Calu3 (cell line): ENCODE data around the gene MBNL1. TPM values are rescaled to one million over a fixed set of nuclear protein-coding genes. Genes with fewer than 3 reads are reported as not detected.
A peak's percentile ranks its signal among the peaks of the same experiment; 100 is the strongest.

Experiments used
- BruUV-seq: library from RNA; stranded (reverse); fragments of 400-500 nt; replicated peaks from 2 replicates; lab custom pipeline; 2021; lab: Mats Ljungman, UMichigan
- CTCF ChIA-PET: fragments of 300-600 bp; sonication (Branson Sonifier 250); formaldehyde crosslinking; loops from one replicate; lab custom pipeline; 2022; ENCODE audit warnings: antibody characterized with exemption; lab: Charles Lee
- DNase-seq: peaks from one replicate; pipeline ENCODE4 v3.0.0; 2022
- H3K27ac Mint-ChIP-seq: one replicate; pipeline ENCODE4 v1.8.0; 2022; ENCODE audit warnings: mixed read lengths; ENCODE audit not compliant: unreplicated experiment
- H3K27me3 Mint-ChIP-seq: one replicate; pipeline ENCODE4 v1.8.0; 2022; ENCODE audit warnings: mixed read lengths; ENCODE audit not compliant: unreplicated experiment
- H3K36me3 Mint-ChIP-seq: one replicate; pipeline ENCODE4 v1.8.0; 2022; ENCODE audit warnings: mild to moderate bottlenecking, moderate library complexity, mixed read lengths; ENCODE audit not compliant: insufficient read depth, unreplicated experiment
- H3K4me1 Mint-ChIP-seq: one replicate; pipeline ENCODE4 v1.8.0; 2022; ENCODE audit warnings: mild to moderate bottlenecking, low read depth, mixed read lengths; ENCODE audit not compliant: unreplicated experiment
- H3K4me3 Mint-ChIP-seq: one replicate; pipeline ENCODE4 v1.8.0; 2022; ENCODE audit warnings: mild to moderate bottlenecking, low read depth, moderate library complexity, mixed read lengths; ENCODE audit not compliant: unreplicated experiment
- H3K9me3 Mint-ChIP-seq: one replicate; pipeline ENCODE4 v1.8.0; 2022; ENCODE audit warnings: low read depth, mixed read lengths; ENCODE audit not compliant: unreplicated experiment
- CTCF ChIP-seq: fragments of 200-600 bp; IDR thresholded peaks from one replicate; pipeline ENCODE4 v1.8.0; 2022; ENCODE audit warnings: antibody characterized with exemption; ENCODE audit not compliant: unreplicated experiment
- intact Hi-C: fragments of 100-400 bp; cut with micrococcal nuclease; formaldehyde crosslinking; loops from one replicate; pipeline ENCODE4 v1.10.0; 2022; ENCODE audit not compliant: unreplicated experiment
- total RNA-seq: library from RNA; stranded (reverse); gene quantifications from 2 replicates; pipeline ENCODE4 v1.2.3, GENCODE V29; 2022

The MBNL1 gene
- total RNA-seq, 1 experiment from 2014 or later, result 183 TPM

GRCh38 chr3:152296382-152296781 lies 27.7 kb downstream of the MBNL1 start:
- Mint-ChIP-seq H3K4me1 (peaks cover 64% of the 10 kb centered on the region), H3K36me3 (peaks cover 26% of the 10 kb centered on the region), H3K27me3 (no peaks in the 10 kb centered on the region), H3K9me3 (no peaks in the 10 kb centered on the region), H3K4me3 (no peak overlapping the region), H3K27ac (peak overlapping the region; percentile 15)
- no peak for TF ChIP-seq CTCF
- DNase-seq, result no peak
- no TSS peak for BruUV-seq
- intact Hi-C loops, result no loop called here
- CTCF ChIA-PET, result interaction anchor here (0.7 kb wide), 2 partner anchors 842 to 1663 kb away, joined by 4 to 6 read pairs; no protein-coding TSS in a partner anchor

GRCh38 chr3:152296971-152297370 lies 28.2 kb downstream of the MBNL1 start:
- no TSS peak for BruUV-seq
- H3K9me3 Mint-ChIP-seq, result no peaks in the 10 kb centered on the region
- no peaks in the 10 kb centered on the region for H3K27me3 Mint-ChIP-seq
- intact Hi-C loops, result no loop called here
- H3K4me3 Mint-ChIP-seq, result no peak overlapping the region
- TF ChIP-seq CTCF, result no peak
- peak overlapping the region; percentile 15 for H3K27ac Mint-ChIP-seq
- CTCF ChIA-PET, result interaction anchor here (0.7 to 2.0 kb wide), 5 partner anchors 11 to 1664 kb away, joined by 3 to 10 read pairs (median 4); no protein-coding TSS in a partner anchor
- no peak for DNase-seq
- H3K4me1 Mint-ChIP-seq, result peaks cover 58% of the 10 kb centered on the region
- H3K36me3 Mint-ChIP-seq, result peaks cover 26% of the 10 kb centered on the region

GRCh38 chr3:152298393-152299248 lies 29.9 kb downstream of the MBNL1 start:
- CTCF ChIA-PET, result interaction anchor here (0.8 to 2.0 kb wide), 4 partner anchors 9 to 178 kb away, joined by 3 to 10 read pairs (median 4); partner anchors contain the start of gene MBNL1
- peak overlapping the region; percentile 95 for H3K27ac Mint-ChIP-seq
- peak; percentile 78 for DNase-seq
- BruUV-seq, result no TSS peak
- peaks cover 50% of the 10 kb centered on the region for H3K4me1 Mint-ChIP-seq
- no peaks in the 10 kb centered on the region for H3K27me3 Mint-ChIP-seq
- H3K36me3 Mint-ChIP-seq, result peaks cover 26% of the 10 kb centered on the region
- H3K4me3 Mint-ChIP-seq, result peak overlapping the region; percentile 73
- no peak for TF ChIP-seq CTCF
- no peaks in the 10 kb centered on the region for H3K9me3 Mint-ChIP-seq
- intact Hi-C loops, result loop anchor here (2.0 kb wide), 1 partner anchor 30 kb away; the partner anchor contains the start of gene MBNL1

GRCh38 chr3:152299249-152299976 lies 30.7 kb downstream of the MBNL1 start:
- Mint-ChIP-seq H3K27ac (peak overlapping the region; percentile 95), H3K27me3 (no peaks in the 10 kb centered on the region), H3K36me3 (peaks cover 26% of the 10 kb centered on the region), H3K4me1 (peaks cover 57% of the 10 kb centered on the region), H3K4me3 (peak overlapping the region; percentile 73), H3K9me3 (no peaks in the 10 kb centered on the region)
- intact Hi-C loops, result loop anchor here (2.0 kb wide), 1 partner anchor 31 kb away; the partner anchor contains the start of gene MBNL1
- DNase-seq, result no peak
- TSS peak; percentile 47 for BruUV-seq
- no peak for TF ChIP-seq CTCF
- CTCF ChIA-PET, result interaction anchor here (0.9 to 1.3 kb wide), 3 partner anchors 18 to 178 kb away, joined by 3 to 5 read pairs (median 4); no protein-coding TSS in a partner anchor
